ENCODE results near the gene CALN1. TPM values are rescaled to one million over a fixed set of nuclear protein-coding genes. Genes with fewer than 3 reads are reported as not detected.

Gene CALN1
- total and polyA plus RNA-seq, 7 donors = under 0.01 TPM; not detected in 5

GRCh38 chr7:71976645-71977044 lies 435.5 kb downstream of the CALN1 start:
- TF ChIP-seq POLR2AphosphoS5 (IDR thresholded peaks at IDR 0.05) = no peak
- no peak for TF ChIP-seq CTCF (IDR thresholded peaks at IDR 0.05)
- TF ChIP-seq EP300 (IDR thresholded peaks at IDR 0.05) = no peak
- no peak for TF ChIP-seq POLR2A (IDR thresholded peaks at IDR 0.05)
- no peak overlapping the region for H3K27ac ChIP-seq
- 70 to 77% methylated on average over 7 of the region's 7 CpGs for WGBS, 2 donors
- intact Hi-C loops (cut with DNase I) = no loop called here
- DNase-seq = no peak
- no peaks in the 10 kb centered on the region for H3K4me1 ChIP-seq
- H3K27me3 ChIP-seq = no peaks in the 10 kb centered on the region
- H3K9me3 ChIP-seq = no peaks in the 10 kb centered on the region
- no peak overlapping the region for H3K4me3 ChIP-seq
- H3K36me3 ChIP-seq = no peaks in the 10 kb centered on the region

DNA sequence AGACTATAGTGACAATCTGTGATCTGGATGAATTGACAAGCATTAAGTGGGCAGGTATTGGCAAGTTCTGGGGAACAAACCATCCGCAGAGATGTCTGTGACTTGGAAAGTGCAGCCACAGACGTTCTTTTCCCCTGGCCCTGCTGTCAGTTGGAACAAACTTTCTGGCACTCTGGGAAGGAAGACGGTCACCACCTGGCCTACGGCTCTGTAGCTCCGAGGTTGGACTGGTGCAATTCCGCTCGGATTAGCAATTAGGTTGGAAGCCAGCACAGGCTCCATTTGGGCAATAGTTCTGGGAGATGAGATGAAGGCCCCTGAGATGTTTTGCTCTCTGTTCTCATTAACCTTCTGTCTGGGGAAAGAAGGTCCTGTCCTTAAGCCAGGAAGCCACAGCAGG lies 437.5 kb downstream of the CALN1 start:
- Histone ChIP-seq H3K27ac (no peak overlapping the region), H3K4me3 (no peak overlapping the region), H3K9me3 (no peaks in the 10 kb centered on the region), H3K36me3 (no peaks in the 10 kb centered on the region), H3K4me1 (no peaks in the 10 kb centered on the region), H3K27me3 (no peaks in the 10 kb centered on the region)
- no peak for TF ChIP-seq POLR2AphosphoS5 (IDR thresholded peaks at IDR 0.05)
- TF ChIP-seq EP300 (IDR thresholded peaks at IDR 0.05) = no peak
- no peak for TF ChIP-seq CTCF (IDR thresholded peaks at IDR 0.05)
- no peak for TF ChIP-seq POLR2A (IDR thresholded peaks at IDR 0.05)
- 88 to 89% methylated on average over 7 of the region's 7 CpGs for WGBS, 2 donors
- intact Hi-C loops (cut with DNase I) = no loop called here
- DNase-seq = no peak

- H3K9me3 ChIP-seq = no peaks in the 10 kb centered on the region
- TF ChIP-seq EP300 (IDR thresholded peaks at IDR 0.05) (no peak), POLR2A (IDR thresholded peaks at IDR 0.05) (no peak), CTCF (IDR thresholded peaks at IDR 0.05) (no peak), POLR2AphosphoS5 (IDR thresholded peaks at IDR 0.05) (no peak)
- intact Hi-C loops (cut with DNase I) = no loop called here
- 58 to 64% methylated on average over 7 of the region's 7 CpGs for WGBS, 2 donors
- no peaks in the 10 kb centered on the region for H3K36me3 ChIP-seq
- no peak for DNase-seq
- no peak overlapping the region for H3K4me3 ChIP-seq
- no peaks in the 10 kb centered on the region for H3K4me1 ChIP-seq
- no peaks in the 10 kb centered on the region for H3K27me3 ChIP-seq
- H3K27ac ChIP-seq = no peak overlapping the region
Measured at GRCh38 chr7:71972534-71972933, 439.6 kb downstream of the CALN1 start.

DNA sequence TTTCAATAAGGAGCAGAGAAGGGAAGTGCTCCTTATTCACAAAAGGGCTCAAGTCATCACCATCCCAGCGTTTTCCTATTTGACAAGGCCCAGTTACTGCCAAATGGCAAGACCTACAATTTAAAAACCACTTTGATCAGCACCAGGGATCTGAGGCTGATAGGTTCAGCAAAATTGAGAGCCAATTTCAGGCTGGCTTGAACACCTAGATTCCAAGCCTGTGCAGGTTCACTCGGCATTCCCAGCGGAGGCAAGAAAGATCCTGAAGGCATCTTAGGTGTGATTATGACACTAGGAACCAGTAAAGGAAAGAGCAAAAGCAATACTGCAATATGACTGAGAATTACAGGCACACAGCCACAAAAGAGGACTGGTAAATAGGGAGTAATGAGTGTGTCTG lies 441.4 kb downstream of the CALN1 start:
- Histone ChIP-seq H3K27ac (no peak overlapping the region), H3K36me3 (no peaks in the 10 kb centered on the region), H3K27me3 (no peaks in the 10 kb centered on the region), H3K4me3 (no peak overlapping the region), H3K9me3 (no peaks in the 10 kb centered on the region), H3K4me1 (no peaks in the 10 kb centered on the region)
- TF ChIP-seq POLR2A (IDR thresholded peaks at IDR 0.05) (no peak), POLR2AphosphoS5 (IDR thresholded peaks at IDR 0.05) (no peak), EP300 (IDR thresholded peaks at IDR 0.05) (no peak), CTCF (IDR thresholded peaks at IDR 0.05) (no peak)
- WGBS, 2 donors = 70 to 73% methylated on average over 3 of the region's 3 CpGs
- no peak for DNase-seq
- intact Hi-C loops (cut with DNase I) = no loop called here

GRCh38 chr7:71962636-71963035 lies 449.5 kb downstream of the CALN1 start:
- Histone ChIP-seq H3K4me1 (no peaks in the 10 kb centered on the region), H3K36me3 (no peaks in the 10 kb centered on the region), H3K4me3 (no peak overlapping the region), H3K27me3 (no peaks in the 10 kb centered on the region), H3K9me3 (peaks cover 0 to 6% (median 0%) of the 10 kb centered on the region in 4 donors), H3K27ac (no peak overlapping the region)
- TF ChIP-seq EP300 (IDR thresholded peaks at IDR 0.05) (no peak), POLR2A (IDR thresholded peaks at IDR 0.05) (no peak), POLR2AphosphoS5 (IDR thresholded peaks at IDR 0.05) (no peak), CTCF (IDR thresholded peaks at IDR 0.05) (no peak)
- intact Hi-C loops (cut with DNase I) = no loop called here
- WGBS, 2 donors = 92 to 93% methylated on average over 3 of the region's 3 CpGs
- DNase-seq = no peak
